GM12872 (cell line): Measurements from ENCODE around the gene SLC27A2.

Experiments
- CTCF ChIP-seq: IDR thresholded peaks from 3 replicates; pipeline ENCODE4 v1.5.1; 2011; ENCODE audit warnings: low read depth, mild to moderate bottlenecking, low read length, moderate library complexity; ENCODE audit not compliant: insufficient read depth

Gene SLC27A2

GRCh38 chr15:50262533-50262932, 80.5 kb downstream of the SLC27A2 start:
- no peak for TF ChIP-seq CTCF

GRCh38 chr15:50265620-50266019, 83.6 kb downstream of the SLC27A2 start, which contains the start of gene HDC:
HDC (minus strand) TSS chr15:50265726; CDS start chr15:50265623, 103 bp downstream.
- no peak for TF ChIP-seq CTCF

GRCh38 chr15:50267577-50267976, 85.6 kb downstream of the SLC27A2 start:
- no peak for TF ChIP-seq CTCF

GRCh38 chr15:50275091-50275490, 93.1 kb downstream of the SLC27A2 start:
- no peak for TF ChIP-seq CTCF

- TF ChIP-seq CTCF, result no peak
Measured at GRCh38 chr15:50275908-50276307, 93.9 kb downstream of the SLC27A2 start.

GRCh38 chr15:50277370-50277769, 95.4 kb downstream of the SLC27A2 start:
- TF ChIP-seq CTCF, result no peak

- TF ChIP-seq CTCF, result no peak
Measured at GRCh38 chr15:50278496-50278895, 96.5 kb downstream of the SLC27A2 start.

GRCh38 chr15:50280271-50280670, 98.3 kb downstream of the SLC27A2 start:
- no peak for TF ChIP-seq CTCF
